GM12878 (cell line): ENCODE measurements around the gene PDE3B. TPM values are rescaled to one million over a fixed set of nuclear protein-coding genes. Genes with fewer than 3 reads are reported as not detected.

Experiments
- ATAC-seq: fragments of 200-7000 bp; cut with Tn5 transposase; 3 replicates; pipeline ENCODE4 v1.9.1; 2020; ENCODE audit warnings: mild to moderate bottlenecking, moderate library complexity
- BruUV-seq: library from RNA; stranded (reverse); fragments of 400-500 nt; replicated peaks from 2 replicates; lab custom pipeline; 2021; lab: Mats Ljungman, UMichigan
- CTCF ChIA-PET: fragments of 300-600 bp; sonication (Branson Sonifier 250); formaldehyde crosslinking; extraction: SDS; loops from one replicate; lab custom pipeline; 2021; ENCODE audit warnings: inconsistent platforms; lab: Yijun Ruan, JAX
- POLR2A ChIA-PET: fragments of 350-600 bp; formaldehyde crosslinking; extraction: SDS; loops from one replicate; lab custom pipeline; 2021; ENCODE audit warnings: inconsistent platforms; lab: Charles Lee
- RAD21 ChIA-PET: fragments of 300-600 bp; sonication (Branson Sonifier 250); formaldehyde crosslinking; loops from one replicate; lab custom pipeline; 2023; ENCODE audit warnings: antibody characterized with exemption; ENCODE audit not compliant: unreplicated experiment; lab: Charles Lee
- SMC1A ChIA-PET: fragments of 300-600 bp; sonication (Branson Sonifier 250); formaldehyde crosslinking; loops from one replicate; lab custom pipeline; 2023; ENCODE audit not compliant: unreplicated experiment, uncharacterized antibody; lab: Charles Lee
- DNase-seq: peaks from one replicate; pipeline ENCODE4 v3.0.0-alpha.2; 2011; ENCODE audit warnings: low read depth, low spot score
- FAIRE-seq: peaks from 3 replicates; lab custom pipeline; 2011; peaks lifted over from hg19 to GRCh38; lab: Jason Lieb, UNC
- H2AFZ ChIP-seq: 2 replicates; pipeline ENCODE4 v1.6.0; 2011; ENCODE audit warnings: low read depth, low read length, control low read depth; ENCODE audit not compliant: control insufficient read depth
- H3K27ac ChIP-seq: 2 replicates; pipeline ENCODE4 v1.5.1; 2011; ENCODE audit warnings: control low read depth; ENCODE audit not compliant: control insufficient read depth, insufficient read depth
- H3K27me3 ChIP-seq, 2 experiments: replicated peaks in 1 of 2; 2 replicates each; pipeline versions ENCODE4 v1.6.0 to v1.6.1; 2011; ENCODE audit warnings: low read length in 1 of 2; ENCODE audit not compliant: control insufficient read depth in 2 of 2, insufficient read depth in 2 of 2
- H3K36me3 ChIP-seq, 2 experiments: 2 replicates each; pipeline ENCODE4 v1.5.1; 2011; ENCODE audit warnings: low read length in 1 of 2; ENCODE audit not compliant: control insufficient read depth in 2 of 2, insufficient read depth in 2 of 2
- H3K4me1 ChIP-seq: 2 replicates; pipeline ENCODE4 v1.6.1; 2011; ENCODE audit warnings: mild to moderate bottlenecking, low read length, moderate library complexity, mixed read lengths; ENCODE audit not compliant: control insufficient read depth, insufficient read depth
- H3K4me2 ChIP-seq: 2 replicates; pipeline ENCODE4 v1.6.0; 2011; ENCODE audit warnings: control low read depth; ENCODE audit not compliant: control insufficient read depth, insufficient read depth
- H3K4me3 ChIP-seq: fragments of 200-600 bp; sonication (generic); 2 replicates; pipeline ENCODE4 v1.5.1; 2016
- H3K79me2 ChIP-seq: 2 replicates; pipeline ENCODE4 v1.6.0; 2011; ENCODE audit warnings: low read length; ENCODE audit not compliant: control insufficient read depth, insufficient read depth
- H3K9ac ChIP-seq: 2 replicates; pipeline ENCODE4 v1.8.0; 2011; ENCODE audit warnings: low read length, control low read depth, mixed read lengths; ENCODE audit not compliant: control insufficient read depth, insufficient read depth
- H3K9me3 ChIP-seq: replicated peaks from 3 replicates; pipeline ENCODE4 v1.5.1; 2011; ENCODE audit warnings: mild to moderate bottlenecking, low read length; ENCODE audit not compliant: control insufficient read depth, insufficient read depth
- H4K20me1 ChIP-seq: 2 replicates; pipeline ENCODE4 v1.6.0; 2011; ENCODE audit not compliant: control insufficient read depth, insufficient read depth
- ASH2L ChIP-seq: fragments of 300-600, 200-600 bp; sonication (generic); IDR thresholded peaks from 2 replicates; pipeline ENCODE4 v1.6.1; 2017; ENCODE audit warnings: low read depth, mild to moderate bottlenecking, borderline replicate concordance
- DPF2 ChIP-seq: fragments of 450-650 bp; IDR thresholded peaks from 2 replicates; pipeline ENCODE4 v1.6.1; 2017; ENCODE audit warnings: mild to moderate bottlenecking
- ESRRA ChIP-seq: IDR thresholded peaks from 2 replicates; pipeline ENCODE4 v1.6.1; 2012; ENCODE audit warnings: mild to moderate bottlenecking, low read length, improper control_type of control experiment
- EZH2 ChIP-seq: IDR thresholded peaks from 2 replicates; pipeline ENCODE4 v1.6.1; 2012; ENCODE audit warnings: low read depth, mild to moderate bottlenecking, control low read depth, inconsistent platforms, low read length, borderline replicate concordance; ENCODE audit not compliant: control insufficient read depth
- JUND ChIP-seq: IDR thresholded peaks from 2 replicates; pipeline ENCODE4 v1.6.1; 2012; ENCODE audit warnings: low read depth, mild to moderate bottlenecking, low read length, improper control_type of control experiment, moderate library complexity
- MEF2A ChIP-seq: IDR thresholded peaks from 2 replicates; pipeline ENCODE4 v1.6.1; 2011; ENCODE audit warnings: low read depth, mild to moderate bottlenecking, low read length, moderate library complexity; ENCODE audit not compliant: insufficient read depth
- MTA2 ChIP-seq: fragments of 450-650 bp; IDR thresholded peaks from 2 replicates; pipeline ENCODE4 v1.6.1; 2016; ENCODE audit warnings: low read depth, mild to moderate bottlenecking, moderate library complexity
- NR2C1 ChIP-seq: fragments of 450-650 bp; IDR thresholded peaks from 2 replicates; pipeline ENCODE4 v1.6.1; 2017; ENCODE audit warnings: antibody characterized with exemption, mild to moderate bottlenecking, moderate library complexity
- NR2F1 ChIP-seq: fragments of 450-650 bp; conservative IDR thresholded peaks from 2 replicates; pipeline ENCODE4 v1.6.1; 2017; ENCODE audit warnings: mild to moderate bottlenecking
- POLR2AphosphoS5 ChIP-seq: IDR thresholded peaks from 2 replicates; pipeline ENCODE4 v1.6.1; 2011; ENCODE audit warnings: mild to moderate bottlenecking, low read length, inconsistent platforms
- RAD21 ChIP-seq: IDR thresholded peaks from 2 replicates; pipeline ENCODE4 v1.6.1; 2011; ENCODE audit warnings: mild to moderate bottlenecking, low read depth, low read length, moderate library complexity; ENCODE audit not compliant: insufficient read depth
- RCOR1 ChIP-seq: conservative IDR thresholded peaks from 2 replicates; pipeline ENCODE4 v1.6.1; 2012; ENCODE audit warnings: low read depth, low read length, improper control_type of control experiment
- RUNX3 ChIP-seq: IDR thresholded peaks from 2 replicates; pipeline ENCODE4 v1.6.1; 2012; ENCODE audit warnings: low read length, inconsistent platforms
- SIN3A ChIP-seq: IDR thresholded peaks from 2 replicates; pipeline ENCODE4 v1.6.1; 2012; ENCODE audit warnings: low read depth, low read length, improper control_type of control experiment
- SMC3 ChIP-seq: IDR thresholded peaks from 2 replicates; pipeline ENCODE4 v1.6.1; 2011; ENCODE audit warnings: low read length, improper control_type of control experiment, borderline replicate concordance
- SUZ12 ChIP-seq: fragments of 200-600 bp; sonication (generic); IDR thresholded peaks from one replicate; pipeline ENCODE4 v1.6.1; 2018; ENCODE audit warnings: antibody characterized with exemption, mild to moderate bottlenecking; ENCODE audit not compliant: unreplicated experiment
- TARDBP ChIP-seq: IDR thresholded peaks from 2 replicates; pipeline ENCODE4 v1.6.1; 2016; ENCODE audit warnings: borderline replicate concordance
- YY1 ChIP-seq: IDR thresholded peaks from 2 replicates; pipeline ENCODE4 v1.6.1; 2011; ENCODE audit warnings: low read depth, mild to moderate bottlenecking, low read length
- WGBS: methylation state at CpG from one replicate; pipeline ENCODE4 v1.1.6; 2016; ENCODE audit warnings: low lambda C conversion rate; ENCODE audit not compliant: insufficient replicate concordance, insufficient coverage; ENCODE audit errors: missing lambda C conversion rate; 5-methylcytosine and 5-hydroxymethylcytosine counted together
- in situ Hi-C: fragments of 300-500 bp; cut with MboI; formaldehyde crosslinking; loops from 9 replicates; pipeline ENCODE4 v1.14.3; 2018; ENCODE audit warnings: mixed read lengths
- intact Hi-C: fragments of 100-400 bp; cut with micrococcal nuclease; formaldehyde crosslinking; loops from one replicate; pipeline ENCODE4 v1.14.2; 2022; ENCODE audit not compliant: unreplicated experiment
- polyA plus RNA-seq, 11 experiments: library from polyadenylated mRNA; depleted of rRNA in 4 of 11; unstranded in 6 of 11; stranded (reverse) in 5 of 11; fragments of >200 nt; fragmentation: Nextera tagmentation in 4 of 11; fragmentation: Illumina TruSeq in 1 of 11; extraction: Ambion mirVana in 4 of 11; extraction: Trizol in 1 of 11; gene quantifications; 1 replicate in 1 of 11; 2 replicates in 10 of 11; pipeline versions ENCODE4 v1.2.1 to v1.2.3, GENCODE V29; 2011 to 2016; ENCODE audit warnings: inconsistent platforms in 2 of 11, missing spikeins in 2 of 11, low read depth in 1 of 11
- total RNA-seq, 4 experiments: library from RNA; depleted of rRNA in 3 of 4; stranded (reverse); fragments of >200 nt in 3 of 4; fragmentation: Illumina TruSeq in 1 of 4; extraction: Trizol in 1 of 4; gene quantifications; 2 replicates each; pipeline versions ENCODE4 v1.2.1 to v1.2.3, GENCODE V29; 2013 to 2021
- TF ChIP-seq, protein P1 (sequence below): fragments of 450-650 bp; IDR thresholded peaks from 2 replicates; pipeline ENCODE4 v1.6.1; 2017; ENCODE audit warnings: mild to moderate bottlenecking

The PDE3B gene
- total and polyA plus RNA-seq, 10 of the 15 experiments (the other 5 are each of a cell fraction or from before 2014, with no cell fraction given), result 0.04 to 3.1 (median 1.9) TPM

DNA sequence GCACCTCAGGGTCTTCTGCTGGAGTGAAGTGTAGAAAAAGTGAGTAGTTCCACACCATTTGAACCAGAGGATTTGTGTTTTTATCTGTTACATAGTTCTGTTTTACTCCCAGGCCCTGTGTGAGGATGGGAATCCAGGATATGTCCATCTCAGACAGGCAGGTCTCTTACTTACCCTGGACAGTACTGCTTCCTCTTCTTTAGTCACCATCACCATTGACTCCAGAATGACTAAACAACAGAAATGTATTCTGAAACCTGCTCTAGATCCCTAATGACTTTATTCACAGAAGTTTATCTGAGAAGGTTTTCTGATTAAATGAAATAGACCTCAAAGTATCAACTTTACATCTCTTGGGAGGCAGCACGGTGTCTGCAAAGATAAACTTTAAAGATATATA is 214.8 kb downstream of the PDE3B start (continued):
- no peak for TF ChIP-seq SUZ12
- TF ChIP-seq SIN3A, result no peak
- TF ChIP-seq POLR2AphosphoS5, result no peak
- no peak for TF ChIP-seq RUNX3

DNA sequence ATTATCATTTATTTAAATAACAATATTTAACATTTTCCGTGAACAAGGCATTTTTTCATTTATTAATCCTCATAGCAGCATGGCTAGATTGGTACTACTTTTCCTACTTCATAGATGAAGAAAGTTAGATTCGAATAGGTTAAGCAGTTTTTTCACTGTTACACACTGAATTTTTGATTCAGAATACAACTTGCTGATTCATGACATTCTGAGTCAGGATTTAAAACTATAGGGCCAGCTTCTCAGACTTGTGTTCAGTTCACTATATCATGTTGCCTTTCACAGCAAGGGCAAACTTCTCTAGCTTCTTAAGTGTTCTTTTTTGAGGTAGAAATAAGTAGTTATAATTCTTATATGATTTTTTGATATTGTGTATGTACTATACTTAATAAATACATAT is 216.9 kb downstream of the PDE3B start:
- Histone ChIP-seq H3K27me3 (no peaks in the 10 kb centered on the region; a peak in 1 of 4 replicates), H3K4me1 (no peaks in the 10 kb centered on the region), H4K20me1 (no peaks in the 10 kb centered on the region), H3K9me3 (no peaks in the 10 kb centered on the region; the same call in 2 of the 3 replicates), H3K4me2 (no peak overlapping the region), H3K9ac (no peak overlapping the region), H2AFZ (no peak overlapping the region), H3K4me3 (no peak overlapping the region), H3K36me3 (no peaks in the 10 kb centered on the region), H3K79me2 (no peaks in the 10 kb centered on the region), H3K27ac (no peak overlapping the region)
- TF ChIP-seq NR2F1 (no peak), RAD21 (no peak), JUND (no peak), YY1 (no peak), ASH2L (no peak), EZH2 (no peak), ESRRA (no peak), SMC3 (no peak), DPF2 (no peak), MEF2A (no peak), TARDBP (no peak), NR2C1 (no peak), MTA2 (no peak), RCOR1 (no peak)
- TF ChIP-seq, protein P1, sequence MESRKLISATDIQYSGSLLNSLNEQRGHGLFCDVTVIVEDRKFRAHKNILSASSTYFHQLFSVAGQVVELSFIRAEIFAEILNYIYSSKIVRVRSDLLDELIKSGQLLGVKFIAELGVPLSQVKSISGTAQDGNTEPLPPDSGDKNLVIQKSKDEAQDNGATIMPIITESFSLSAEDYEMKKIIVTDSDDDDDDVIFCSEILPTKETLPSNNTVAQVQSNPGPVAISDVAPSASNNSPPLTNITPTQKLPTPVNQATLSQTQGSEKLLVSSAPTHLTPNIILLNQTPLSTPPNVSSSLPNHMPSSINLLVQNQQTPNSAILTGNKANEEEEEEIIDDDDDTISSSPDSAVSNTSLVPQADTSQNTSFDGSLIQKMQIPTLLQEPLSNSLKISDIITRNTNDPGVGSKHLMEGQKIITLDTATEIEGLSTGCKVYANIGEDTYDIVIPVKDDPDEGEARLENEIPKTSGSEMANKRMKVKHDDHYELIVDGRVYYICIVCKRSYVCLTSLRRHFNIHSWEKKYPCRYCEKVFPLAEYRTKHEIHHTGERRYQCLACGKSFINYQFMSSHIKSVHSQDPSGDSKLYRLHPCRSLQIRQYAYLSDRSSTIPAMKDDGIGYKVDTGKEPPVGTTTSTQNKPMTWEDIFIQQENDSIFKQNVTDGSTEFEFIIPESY, result no peak
- ATAC-seq (no peak), FAIRE-seq (no peak), DNase-seq (no peak)
- in situ Hi-C loops, result no loop called here
- POLR2A ChIA-PET, result no interaction called here
- 64% methylated on average over 2 of the region's 2 CpGs for WGBS
- no TSS peak for BruUV-seq
- CTCF ChIA-PET, result interaction anchor here (0.5 to 2.0 kb wide), 4 partner anchors 9 to 145 kb away, joined by 3 to 8 read pairs (median 4); no protein-coding TSS in a partner anchor
- RAD21 ChIA-PET, result no interaction called here
- SMC1A ChIA-PET, result interaction anchor here (2.6 kb wide), 1 partner anchor 10 kb away, joined by 8 read pairs; no protein-coding TSS in a partner anchor
- intact Hi-C loops, result no loop called here
